Measurements from ENCODE around the gene C4orf50.
"Not testable (repeated sequence)": the region's sequence is repeated elsewhere in the genome, so short reads cannot be mapped to it uniquely, and the experiment has no call there.

The C4orf50 gene

DNA sequence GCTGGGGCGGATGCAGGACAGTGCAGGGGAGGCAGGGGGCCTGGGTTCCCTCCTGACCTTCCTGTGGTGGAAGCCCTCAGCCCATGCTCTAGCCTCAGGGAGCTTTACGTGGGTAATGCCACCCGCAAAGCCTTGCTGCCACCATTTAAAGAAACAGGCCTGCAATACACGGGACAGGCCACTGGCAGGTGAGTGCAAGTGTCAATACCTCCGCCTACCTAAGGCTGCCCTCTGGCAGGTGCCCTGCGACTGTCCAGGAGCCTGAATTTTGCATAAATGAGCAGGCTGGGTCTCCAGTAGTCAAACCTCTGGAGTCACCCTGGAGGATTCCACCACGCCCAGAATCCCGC lies 131.2 kb downstream of the C4orf50 start:
- no peak for ATAC-seq

DNA sequence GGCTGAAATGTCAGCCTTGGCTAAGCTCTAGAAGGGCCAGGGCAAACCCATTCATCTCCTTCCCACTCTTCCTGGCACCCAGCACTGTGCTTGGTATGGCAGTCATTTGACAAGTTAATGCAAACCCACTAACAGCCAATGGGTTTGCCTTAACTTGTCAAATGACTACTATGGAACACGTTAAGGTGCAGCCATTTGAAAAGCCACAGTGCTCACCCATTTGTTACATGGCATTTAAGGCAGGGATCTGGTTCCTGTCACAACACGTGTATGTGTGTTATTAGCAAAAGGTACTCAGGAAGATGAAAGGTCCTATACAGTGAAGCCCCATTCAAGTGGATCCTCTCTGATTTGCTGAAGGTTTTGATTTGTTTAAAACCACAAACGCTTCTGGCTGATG lies 132.5 kb downstream of the C4orf50 start:
- ATAC-seq: no peak

DNA sequence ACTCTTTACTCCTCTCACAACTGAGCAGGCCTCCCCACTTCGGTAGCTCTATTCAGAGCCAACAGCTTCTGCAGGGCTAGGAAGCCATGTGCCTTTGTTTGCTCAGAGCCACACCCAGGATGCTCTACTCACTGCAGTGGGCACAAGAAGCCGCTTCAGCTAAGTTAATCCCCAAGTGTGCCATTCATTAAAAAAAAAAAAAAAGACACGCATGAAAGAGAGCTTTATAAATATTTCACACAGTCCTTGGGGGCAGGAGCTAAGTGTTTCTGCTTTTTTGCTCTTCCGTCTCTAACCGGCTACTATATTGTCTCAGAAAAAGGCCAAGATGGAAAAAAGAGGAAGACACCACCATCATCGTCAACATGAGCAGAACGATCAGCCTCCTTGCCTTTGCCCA lies 133.4 kb downstream of the C4orf50 start:
- ATAC-seq: no peak

DNA sequence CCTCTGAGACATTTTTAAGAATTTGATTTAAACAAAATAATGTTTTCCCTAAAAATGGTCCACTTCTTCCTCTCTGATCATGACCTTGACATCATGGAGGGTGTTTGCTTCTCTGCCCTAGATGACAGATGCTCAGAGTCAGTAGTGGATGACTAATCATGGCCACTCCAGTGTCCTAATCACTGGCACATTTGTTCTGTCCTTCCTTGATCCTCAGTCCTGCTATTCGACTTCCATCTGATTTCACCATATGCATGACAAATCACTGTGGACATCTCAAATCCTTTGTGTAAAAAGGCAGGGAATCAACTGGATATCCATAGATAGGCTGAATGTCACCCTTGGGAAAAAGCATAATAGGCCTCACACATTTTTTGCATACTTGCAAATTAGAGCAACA lies 134.3 kb downstream of the C4orf50 start:
- no peak for ATAC-seq

DNA sequence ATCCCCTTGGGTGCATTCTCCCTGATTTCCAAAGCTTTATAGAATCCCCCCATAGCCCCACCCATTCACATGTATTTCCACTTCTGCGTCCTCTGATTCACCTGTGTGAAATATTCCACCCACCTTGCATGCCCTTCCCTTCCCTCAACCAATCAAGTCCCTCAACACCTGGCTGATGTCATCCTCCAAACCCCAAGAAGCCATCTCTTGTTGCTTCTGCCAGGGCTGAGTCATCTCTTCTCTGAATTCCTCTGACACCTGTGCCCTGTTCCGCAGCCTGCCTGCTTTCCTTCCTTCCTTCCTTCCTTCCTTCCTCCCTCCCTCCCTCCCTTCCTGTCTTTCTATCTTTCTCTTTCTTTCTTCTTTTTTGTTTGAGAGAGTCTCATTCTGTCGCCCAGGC lies 135.3 kb downstream of the C4orf50 start:
- ATAC-seq: no peak

DNA sequence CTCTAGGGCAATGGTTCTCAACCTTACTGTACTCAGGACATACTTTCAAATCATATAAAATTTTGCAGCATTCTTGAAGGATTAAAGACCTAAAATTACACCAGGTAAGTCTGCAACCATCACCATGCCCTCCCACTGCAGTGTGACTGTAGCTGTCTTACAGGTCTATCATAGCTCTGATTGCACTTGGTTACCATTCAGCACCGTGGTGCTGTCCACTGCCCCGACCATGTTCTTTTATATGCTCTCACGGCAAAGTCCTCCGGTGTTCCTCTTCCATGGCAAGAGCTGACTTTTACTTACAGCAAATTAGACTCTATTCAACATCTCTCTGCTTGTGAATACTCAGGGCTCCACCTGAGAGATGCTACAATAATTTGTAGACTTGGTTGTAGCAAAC lies 136.9 kb downstream of the C4orf50 start:
- ATAC-seq: no peak

DNA sequence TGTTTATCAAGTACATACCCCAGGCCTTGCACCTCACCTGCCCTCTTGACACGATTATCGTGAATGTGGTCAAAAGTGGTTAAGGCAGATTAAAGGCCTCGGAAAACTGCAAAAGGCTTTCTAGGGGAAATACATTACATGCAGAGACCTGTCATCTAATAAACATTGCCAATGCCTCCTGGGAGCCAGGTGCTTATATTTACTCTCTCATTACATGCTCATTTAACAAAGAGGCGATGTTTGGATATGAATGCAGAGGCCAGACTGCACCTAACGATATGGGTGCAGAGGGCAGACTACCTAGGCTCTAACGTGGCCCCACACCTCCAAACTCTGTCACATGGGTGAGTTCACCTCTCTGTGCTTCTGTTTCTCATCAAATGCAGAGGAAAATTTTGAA lies 139.9 kb downstream of the C4orf50 start:
- no peak for ATAC-seq

DNA sequence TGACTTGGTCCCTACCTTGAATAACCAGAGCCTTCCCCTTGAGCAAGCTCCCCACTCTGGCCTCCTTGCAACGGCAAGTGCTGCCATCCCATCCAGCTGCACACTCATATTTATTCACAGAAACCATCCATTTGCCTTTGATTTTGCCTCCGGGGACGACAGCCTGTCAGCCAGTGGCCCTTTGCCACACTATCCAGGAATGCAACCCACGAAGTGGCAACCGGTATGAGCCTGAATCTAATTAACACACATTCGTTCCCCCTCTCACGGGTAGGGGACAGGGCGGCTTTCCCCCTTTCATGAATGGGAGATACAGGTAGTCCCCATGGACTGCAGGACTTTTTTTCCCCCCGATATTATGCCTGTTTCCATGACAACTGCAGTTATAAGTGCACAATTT lies 140.8 kb downstream of the C4orf50 start:
- no peak for ATAC-seq

DNA sequence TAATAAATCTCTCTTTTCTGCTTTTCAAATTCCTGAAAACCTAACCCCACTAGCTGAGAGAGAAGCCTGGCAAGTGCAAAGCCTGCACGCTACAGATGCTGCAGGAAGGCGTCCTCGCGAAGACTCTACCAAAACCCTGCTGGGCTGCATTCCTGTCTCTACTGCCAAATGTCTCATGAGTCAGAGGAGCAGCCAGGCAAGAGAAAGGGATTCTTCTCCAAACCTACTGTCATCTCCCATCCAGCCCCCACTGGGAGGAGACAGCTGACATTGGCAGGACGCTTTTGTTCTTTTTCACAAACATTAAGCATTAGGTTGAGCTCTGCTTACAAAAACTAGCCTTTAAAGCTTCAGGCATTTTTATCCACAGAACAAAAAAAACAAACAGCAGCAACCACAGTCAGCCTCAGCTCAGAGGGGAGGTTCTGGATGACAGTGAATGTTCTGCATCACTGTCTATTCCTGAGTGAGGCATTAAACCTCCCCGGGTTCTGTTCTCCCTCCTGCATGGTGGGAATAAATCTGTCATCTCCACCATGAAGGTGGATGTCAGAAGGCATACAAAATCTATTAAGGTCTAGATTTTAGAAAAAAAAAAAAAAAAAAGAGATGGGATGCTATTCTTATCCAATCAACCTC lies 143.3 kb downstream of the C4orf50 start:
- ATAC-seq: no peak

DNA sequence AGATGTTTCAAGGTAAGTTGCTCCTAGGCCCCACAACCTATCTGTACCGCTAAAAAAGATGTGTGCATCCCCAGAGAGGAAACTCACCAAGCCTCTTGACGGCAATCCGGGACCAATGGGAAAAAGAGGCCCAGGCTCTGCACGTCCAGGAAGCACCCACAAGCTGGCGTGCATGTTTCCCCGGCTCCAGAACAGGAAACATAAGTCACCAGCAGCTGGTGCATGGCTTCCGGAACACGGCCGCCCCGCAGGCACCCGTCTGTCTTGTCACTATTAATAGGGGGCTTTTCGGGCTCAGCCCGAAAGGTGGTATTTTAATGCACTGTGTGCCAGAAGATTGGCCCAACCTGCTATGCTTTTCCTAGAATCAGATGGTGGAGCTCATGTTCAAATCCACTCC lies 147.5 kb downstream of the C4orf50 start:
- ATAC-seq: no peak

DNA sequence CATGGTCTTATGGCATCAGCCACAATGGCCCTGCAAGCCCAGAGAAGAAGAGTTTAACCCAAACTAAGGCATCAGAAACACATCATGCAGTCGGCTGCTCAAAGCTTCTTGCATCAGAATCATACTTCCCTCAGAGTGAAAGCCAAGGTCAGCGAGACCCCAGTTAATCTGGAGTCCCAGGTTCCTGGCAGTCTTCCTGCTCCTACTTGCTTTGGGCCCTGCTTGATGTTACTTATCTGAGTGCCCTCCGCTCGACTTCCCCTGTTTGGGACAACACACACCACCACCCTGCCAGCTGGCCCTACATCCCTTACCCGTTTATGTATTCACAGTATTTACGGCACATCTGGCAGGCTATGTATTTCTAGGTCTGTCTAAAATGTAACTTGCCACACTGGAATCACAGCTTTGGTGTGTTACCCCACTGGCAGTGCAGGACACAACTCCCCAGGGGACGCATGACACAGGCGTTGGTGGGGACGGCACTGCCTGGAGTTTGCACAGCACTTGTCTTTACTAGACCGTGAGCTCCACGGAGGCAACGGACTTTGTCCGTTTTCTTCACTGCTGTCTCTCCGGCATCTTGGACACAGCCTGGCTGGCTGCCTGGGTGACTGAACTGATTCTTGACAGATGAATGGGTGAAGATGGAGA lies 148.1 kb downstream of the C4orf50 start:
- no peak for ATAC-seq

DNA sequence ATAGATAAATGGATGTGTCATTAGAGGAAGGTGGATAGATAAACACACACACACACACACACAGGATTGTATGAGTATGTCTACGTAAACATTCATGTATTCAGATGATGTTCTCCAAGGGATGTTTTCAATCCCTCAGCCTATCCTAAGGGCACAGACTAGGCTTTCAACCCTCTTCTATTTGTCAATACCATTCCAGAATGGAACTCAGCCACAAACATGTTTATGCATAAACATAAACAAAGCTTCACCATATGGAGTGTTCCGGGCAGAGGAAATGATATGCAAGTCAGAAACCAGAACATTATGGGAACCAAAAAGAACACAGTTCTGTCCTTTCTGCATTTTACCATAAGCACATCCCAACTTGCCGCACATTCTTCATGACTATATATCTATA lies 150.4 kb downstream of the C4orf50 start:
- ATAC-seq: no peak

DNA sequence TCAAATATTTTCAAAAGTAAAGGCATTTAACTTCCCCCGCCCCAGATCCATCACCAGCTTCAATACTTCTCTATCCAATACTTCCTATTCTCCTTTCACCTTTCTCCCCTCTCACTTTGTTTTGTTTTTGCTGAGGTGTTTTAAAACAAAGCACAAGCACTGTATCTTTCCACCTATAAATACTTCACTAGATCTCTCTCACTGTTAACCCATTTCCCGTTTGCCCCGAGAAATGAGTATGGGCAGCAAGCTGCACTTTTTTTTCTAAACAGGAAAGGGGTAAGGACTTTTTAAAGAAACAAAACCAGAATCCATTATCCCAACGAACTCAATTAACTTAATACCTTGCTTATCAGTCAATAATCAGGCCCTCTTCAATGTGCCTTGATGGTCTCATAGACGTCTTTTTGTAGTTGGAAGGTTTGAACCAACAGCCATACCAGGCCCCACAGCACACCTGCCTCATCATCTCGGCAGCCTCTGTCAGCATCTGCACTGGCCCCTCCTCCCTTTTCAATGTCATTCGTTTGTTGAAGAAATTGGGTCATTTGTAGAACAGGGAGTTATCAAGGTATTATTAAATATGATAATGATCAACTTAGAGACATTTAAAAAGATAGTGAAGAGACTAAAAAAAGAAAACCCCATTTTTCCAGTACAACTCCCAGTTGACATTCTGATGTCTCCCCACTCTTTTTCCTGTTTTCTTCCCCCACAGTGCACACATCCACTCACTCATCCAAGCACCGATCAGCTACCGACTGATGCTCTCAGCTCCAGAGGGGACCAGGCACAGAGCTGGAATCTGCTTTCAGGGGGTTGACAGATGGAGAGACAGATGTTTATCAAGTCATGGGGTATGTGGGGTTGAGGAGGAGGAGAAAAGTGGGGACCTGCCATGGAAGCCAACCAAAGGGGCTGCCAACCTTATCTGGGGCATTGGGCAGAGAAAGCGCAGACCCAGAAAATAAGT lies 151.1 kb downstream of the C4orf50 start:
- no peak for ATAC-seq

DNA sequence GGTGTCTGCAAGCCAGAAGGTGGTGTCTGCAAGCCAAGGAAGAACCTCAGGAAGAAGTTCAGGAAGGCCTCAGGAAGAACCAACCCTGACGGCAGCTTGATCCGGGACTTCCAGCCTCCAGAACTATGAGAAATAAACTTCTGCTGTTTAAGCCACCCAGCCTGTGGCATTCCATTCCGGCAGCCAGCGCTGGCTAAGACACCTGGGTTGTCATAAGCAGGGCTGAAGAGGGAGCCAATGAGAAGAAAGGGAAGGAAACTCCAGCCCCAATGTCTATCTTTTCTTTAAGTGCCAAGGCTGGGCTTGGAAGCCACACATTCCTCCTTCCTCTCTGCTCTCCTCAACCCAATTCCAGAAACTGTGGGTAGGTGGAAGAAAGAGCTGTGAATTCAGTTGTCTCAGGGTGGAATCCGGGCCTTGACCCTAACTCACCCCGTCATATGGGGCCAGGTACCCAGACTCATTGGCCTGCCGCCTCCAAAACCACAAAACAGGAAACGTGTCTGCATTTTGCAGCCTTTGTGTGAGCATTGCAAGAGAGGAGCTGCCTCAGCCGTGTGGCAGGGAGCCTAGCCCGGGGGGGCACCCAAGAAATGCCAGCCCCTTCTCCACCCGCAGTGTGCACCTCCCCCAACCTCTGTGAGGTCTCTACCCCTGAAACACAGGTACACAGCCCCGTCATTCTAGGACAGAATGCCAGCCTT lies 152.2 kb downstream of the C4orf50 start:
- peak in 1 of 2 donors; percentile 23 for ATAC-seq

DNA sequence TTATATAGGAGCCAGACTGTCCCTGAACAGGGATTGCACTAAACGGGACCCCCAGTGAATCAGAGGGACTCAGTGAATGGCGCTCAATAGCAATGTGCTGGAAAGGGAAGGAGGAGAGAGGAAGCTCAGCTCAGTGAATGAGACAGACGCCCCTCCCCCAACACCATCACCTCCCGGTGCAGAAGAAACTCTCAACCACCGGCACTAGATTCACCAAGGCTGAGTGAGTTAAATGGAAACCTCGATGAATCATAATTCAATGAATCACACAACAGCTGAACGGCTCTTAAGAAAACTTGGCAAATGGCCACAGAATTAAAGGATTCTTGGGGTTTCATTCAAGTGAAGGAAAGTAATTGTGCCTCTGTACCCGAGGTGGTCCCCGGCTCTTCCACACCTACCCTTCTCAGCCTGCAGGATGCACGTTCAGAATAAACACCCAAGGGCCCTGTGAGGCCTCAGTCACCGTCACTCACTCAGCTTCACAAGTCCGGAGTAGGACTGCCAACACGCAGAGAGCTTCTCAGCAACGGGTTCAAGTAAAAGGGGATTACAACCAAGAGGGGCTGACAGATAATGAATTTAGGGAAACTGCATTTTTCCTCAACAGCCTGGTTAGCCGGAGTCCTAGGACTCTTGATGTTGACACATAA lies 154.6 kb downstream of the C4orf50 start:
- ATAC-seq: peak; percentile 87 to 94

DNA sequence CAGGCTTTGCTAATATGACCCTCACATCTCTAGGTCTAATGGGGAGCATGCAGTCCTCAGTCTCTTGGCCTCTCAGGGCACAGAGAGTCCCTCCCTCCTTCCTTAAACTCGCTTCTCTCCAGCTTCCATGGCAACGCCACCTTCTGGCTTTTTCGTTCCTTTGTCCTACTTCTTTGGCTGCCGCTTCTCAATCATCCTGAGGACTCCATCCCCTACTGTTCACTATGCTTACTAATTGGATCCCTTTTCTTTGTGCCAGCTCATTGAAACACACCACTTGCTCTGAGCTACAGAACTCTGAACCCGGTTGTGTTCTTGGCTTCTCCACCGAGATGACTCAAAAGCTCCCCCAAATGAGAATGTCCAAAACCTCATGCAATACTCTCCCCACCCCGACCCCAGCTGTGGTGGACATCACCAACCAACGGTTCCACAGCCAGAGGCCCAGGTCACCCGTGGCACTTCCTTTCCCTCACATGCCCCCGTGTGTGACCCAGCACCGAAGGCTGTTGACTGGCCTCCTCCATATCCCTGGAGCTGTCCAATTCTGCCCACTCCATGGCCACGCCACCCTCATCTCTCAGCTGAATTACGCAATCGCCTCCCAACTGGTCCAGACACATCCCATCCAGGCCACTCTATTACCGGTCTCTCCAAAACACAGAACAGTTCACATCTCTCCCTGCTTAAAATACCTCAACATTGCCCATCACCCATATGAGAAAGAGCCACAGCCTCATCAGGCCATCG lies 160.0 kb downstream of the C4orf50 start:
- ATAC-seq: no peak

DNA sequence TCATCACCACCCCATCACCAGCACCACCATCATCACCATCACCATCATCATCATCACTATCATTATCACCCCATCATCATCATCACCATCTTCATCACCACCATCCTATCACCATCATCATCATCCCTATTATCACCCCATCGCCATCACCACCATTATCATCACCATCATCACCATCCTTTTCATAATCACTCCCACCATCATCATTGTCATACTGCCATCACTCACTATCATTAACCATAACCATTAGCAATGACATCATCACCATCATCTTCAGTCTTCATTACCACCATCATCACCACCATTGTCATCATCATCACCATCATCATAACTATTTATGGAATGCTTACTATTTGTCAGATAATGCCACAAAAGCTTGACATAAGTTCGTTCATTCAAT lies 161.0 kb downstream of the C4orf50 start:
- no peak for ATAC-seq

DNA sequence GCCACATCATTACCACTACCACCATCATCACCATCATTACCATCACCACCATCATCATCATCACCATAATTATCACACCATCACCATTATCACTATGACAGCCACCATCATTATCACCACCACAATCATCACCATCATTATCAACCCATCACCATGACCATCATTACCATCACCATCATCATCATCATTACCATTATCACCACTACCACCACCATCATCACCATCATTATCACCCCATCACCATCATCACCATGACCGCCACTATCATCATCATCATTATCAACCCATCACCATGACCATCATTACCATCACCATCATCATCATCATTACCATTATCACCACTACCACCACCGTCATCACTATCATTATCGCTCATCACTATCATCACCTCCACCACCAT lies 161.9 kb downstream of the C4orf50 start:
- ATAC-seq: not testable (repeated sequence)

DNA sequence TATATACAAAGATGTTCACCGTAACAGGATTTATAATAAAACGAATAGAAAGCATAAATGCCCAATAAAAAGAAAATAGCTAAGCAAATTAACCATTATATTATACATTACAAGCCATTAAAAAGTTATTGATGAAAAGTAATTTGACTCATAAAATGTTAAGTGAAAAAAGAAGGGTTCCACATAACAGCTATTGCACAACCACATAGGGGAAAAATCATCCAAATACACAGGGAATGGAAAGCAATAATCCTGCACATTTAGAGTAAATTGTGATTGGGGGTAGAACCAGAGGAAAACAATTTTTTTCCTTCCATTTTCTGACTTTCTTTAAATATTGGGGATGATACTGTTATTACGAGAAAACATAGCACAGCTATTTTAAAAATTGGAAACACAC lies 163.3 kb downstream of the C4orf50 start:
- no peak for ATAC-seq

DNA sequence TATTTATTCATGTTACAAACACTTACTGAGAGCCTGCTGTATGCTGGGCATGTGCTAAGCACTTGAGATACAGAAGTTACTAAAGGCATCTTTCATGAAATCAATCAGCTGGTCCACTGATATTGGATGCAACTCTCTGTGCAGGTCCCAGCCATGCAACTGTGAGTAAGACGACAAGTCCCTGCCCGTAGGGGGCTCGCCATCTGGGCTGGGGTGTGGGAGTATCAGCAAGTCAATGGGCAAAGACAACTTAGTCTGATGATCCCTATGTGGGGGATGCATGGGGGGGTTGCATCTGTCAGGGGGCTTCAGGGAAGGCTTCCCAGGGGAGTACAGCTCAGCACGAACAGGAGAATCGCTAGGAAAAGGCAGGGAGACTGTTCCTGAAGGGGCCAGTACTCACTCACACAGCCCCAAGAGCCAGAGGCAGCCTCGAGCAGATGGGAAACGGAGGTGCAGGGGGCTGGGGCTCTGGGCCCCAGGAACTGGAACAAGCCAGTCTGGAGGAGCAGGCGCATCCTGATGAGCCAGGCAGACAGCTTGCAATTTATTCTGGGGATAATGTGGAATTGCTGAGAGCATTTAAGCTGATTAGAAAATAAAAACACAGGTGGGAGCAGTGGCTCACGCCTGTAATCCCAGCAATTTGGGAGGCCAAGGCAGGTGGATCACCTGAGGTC lies 165.6 kb downstream of the C4orf50 start:
- ATAC-seq: no peak

DNA sequence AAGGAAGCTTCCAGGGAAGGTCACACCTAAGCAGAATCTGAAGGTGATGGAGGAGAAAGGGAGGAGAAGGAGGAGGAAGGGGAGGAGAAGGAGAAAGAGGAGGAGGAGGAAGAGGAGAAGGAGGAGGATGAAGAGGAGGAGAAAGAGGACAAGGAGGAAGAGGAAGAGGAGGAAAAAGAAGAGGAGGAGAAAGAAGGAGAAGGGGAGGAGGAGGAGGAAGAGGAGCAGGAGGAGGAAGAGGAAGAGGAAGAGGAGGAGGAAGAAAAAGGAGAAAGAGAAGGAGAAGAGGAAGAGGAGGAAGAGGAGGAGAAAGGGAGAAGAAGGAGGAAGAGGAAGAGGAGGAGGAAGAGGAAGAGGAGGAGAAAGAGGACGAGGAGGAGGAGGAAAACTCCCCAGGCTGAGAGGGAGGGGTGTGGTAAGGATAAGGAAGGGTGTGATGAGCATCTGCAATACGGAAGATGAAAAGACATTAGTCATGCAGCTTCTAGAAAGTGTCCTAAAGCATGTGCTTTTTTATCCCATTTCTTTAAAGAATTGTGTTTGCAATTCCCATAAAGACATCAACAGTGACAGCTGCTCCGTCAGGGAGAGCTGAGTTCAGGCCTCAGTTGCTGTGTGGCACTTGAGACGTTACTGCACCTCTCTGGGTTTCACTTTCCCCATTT lies 166.5 kb downstream of the C4orf50 start:
- ATAC-seq: no peak
